Activated naive CD4-positive, alpha-beta T cell treated with anti-CD3 and anti-CD28 coated beads, Interleukin-2, amount 10 ng/mL, durations not matched to agents 5 hours and 36 hours (primary cell): ENCODE measurements around the gene DNAH11. TPM values are rescaled to one million over a fixed set of nuclear protein-coding genes. Genes with fewer than 3 reads are reported as not detected.

Experiments
- total RNA-seq, 2 experiments: library from RNA; stranded (reverse); gene quantifications; one replicate each; pipeline ENCODE4 v1.2.3, GENCODE V29; 2021

Gene DNAH11, protein sequence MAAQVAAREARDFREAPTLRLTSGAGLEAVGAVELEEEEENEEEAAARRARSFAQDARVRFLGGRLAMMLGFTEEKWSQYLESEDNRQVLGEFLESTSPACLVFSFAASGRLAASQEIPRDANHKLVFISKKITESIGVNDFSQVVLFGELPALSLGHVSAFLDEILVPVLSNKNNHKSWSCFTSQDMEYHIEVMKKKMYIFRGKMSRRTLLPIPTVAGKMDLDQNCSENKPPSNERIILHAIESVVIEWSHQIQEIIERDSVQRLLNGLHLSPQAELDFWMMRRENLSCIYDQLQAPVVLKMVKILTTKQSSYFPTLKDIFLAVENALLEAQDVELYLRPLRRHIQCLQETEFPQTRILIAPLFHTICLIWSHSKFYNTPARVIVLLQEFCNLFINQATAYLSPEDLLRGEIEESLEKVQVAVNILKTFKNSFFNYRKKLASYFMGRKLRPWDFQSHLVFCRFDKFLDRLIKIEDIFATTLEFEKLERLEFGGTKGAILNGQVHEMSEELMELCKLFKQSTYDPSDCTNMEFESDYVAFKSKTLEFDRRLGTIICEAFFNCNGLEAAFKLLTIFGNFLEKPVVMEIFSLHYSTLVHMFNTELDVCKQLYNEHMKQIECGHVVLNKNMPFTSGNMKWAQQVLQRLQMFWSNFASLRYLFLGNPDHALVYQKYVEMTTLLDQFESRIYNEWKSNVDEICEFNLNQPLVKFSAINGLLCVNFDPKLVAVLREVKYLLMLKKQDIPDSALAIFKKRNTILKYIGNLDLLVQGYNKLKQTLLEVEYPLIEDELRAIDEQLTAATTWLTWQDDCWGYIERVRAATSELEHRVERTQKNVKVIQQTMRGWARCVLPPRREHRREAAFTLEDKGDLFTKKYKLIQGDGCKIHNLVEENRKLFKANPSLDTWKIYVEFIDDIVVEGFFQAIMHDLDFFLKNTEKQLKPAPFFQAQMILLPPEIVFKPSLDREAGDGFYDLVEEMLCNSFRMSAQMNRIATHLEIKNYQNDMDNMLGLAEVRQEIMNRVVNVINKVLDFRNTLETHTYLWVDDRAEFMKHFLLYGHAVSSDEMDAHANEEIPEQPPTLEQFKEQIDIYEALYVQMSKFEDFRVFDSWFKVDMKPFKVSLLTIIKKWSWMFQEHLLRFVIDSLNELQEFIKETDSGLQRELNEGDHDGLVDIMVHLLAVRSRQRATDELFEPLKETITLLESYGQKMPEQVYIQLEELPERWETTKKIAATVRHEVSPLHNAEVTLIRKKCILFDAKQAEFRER (N-terminal part only)
- total RNA-seq: 1 to 10 TPM; 3.0 to 3.8 TPM

DNA sequence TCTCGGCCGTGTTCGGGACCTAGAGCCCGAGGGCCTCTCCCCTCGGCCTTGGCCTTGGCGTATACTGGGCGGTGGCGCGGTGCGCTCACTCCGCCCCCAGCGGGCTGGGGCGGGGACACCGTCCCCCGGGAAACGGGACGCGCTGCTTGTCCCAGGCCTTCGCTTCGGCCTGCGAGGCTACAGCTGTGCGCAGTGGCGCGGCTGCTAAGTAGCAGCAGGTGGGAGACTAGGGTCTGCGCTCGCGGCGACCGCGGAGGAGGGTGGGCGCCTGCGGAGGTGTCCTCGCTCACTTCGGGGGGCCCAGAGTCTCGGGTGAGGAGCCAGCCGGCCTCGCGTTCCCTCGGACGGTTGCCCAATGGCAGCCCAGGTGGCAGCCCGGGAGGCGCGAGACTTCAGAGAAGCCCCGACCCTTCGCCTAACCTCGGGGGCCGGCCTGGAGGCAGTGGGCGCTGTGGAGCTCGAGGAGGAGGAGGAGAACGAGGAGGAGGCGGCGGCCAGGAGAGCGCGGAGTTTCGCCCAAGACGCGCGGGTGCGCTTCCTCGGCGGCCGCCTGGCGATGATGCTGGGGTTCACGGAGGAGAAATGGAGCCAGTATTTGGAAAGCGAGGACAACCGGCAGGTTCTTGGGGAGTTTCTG is at the start of gene DNAH11:
TSS of gene DNAH11 (plus strand) at position 149 of the 637 bp plus-strand sequence. CDS start at position 356, 207 bp downstream.

DNA sequence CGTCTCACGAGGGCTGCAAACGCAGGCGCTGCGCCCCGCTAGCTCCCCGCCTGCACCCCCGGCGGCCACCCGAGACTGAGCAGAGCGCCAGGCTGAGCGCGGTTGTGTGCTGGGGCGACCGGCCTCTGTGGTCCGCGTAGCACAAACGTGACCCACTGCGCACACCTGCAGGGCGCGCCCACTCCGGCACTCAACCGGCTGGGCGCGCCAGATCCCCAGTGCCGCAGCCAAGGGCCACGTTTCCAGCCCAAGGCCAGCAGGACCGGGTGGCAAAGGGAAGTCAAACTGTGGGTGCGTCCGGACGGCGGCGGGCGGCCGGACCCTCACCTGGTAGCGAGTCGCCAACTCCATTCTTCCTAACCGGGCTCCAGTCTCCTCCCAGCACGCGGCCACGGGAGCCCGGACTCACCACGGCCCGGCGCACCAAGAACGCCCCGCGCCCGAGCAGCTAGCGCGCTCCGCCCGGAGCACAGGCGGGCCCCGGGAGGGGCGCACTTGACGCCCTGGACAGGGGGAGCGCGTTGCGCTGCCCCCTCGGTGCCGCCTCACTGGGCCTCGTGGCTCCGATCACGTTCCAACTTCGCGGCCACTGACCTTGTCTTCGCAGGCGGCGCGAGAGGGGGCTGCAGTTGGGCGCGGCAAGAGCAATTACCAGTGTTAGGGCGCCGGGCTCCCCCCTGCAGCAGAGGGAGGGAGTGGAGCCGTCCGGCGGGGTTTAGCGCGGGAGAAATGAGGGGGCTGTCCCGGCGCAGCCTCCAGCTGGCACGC is 402.8 kb downstream of the DNAH11 start, which contains the start of gene CDCA7L:
TSS of gene CDCA7L (minus strand) at position 446 of the 768 bp plus-strand sequence. CDS start at position 351, 95 bp downstream.

Other genes with a start within 250 kb of the DNAH11 start
- 10 to 100 TPM; 35.2 to 36.4 TPM for gene SP4, start 115.0 kb upstream of the DNAH11 start, total RNA-seq